Caco-2 (cell line): ENCODE results near the gene LCOR. TPM values are rescaled to one million over a fixed set of nuclear protein-coding genes. Genes with fewer than 3 reads are reported as not detected.

ENCODE experiments used
- BruUV-seq: library from RNA; stranded (reverse); fragments of 400-500 nt; replicated peaks from 2 replicates; lab custom pipeline; 2021; lab: Mats Ljungman, UMichigan
- CTCF ChIA-PET: fragments of 300-600 bp; sonication (Branson Sonifier 250); formaldehyde crosslinking; loops from one replicate; lab custom pipeline; 2022; ENCODE audit warnings: antibody characterized with exemption; lab: Charles Lee
- POLR2A ChIA-PET: fragments of 300-600 bp; sonication (Branson Sonifier 250); formaldehyde crosslinking; loops from one replicate; lab custom pipeline; 2022; ENCODE audit warnings: antibody characterized with exemption; lab: Charles Lee
- DNase-seq, 2 experiments: peaks; one replicate each; pipeline versions ENCODE4 v3.0.0 to v3.0.0-alpha.2; 2020 to 2022
- H3K27me3 ChIP-seq: replicated peaks from 2 replicates; pipeline ENCODE4 v1.6.0; 2011; ENCODE audit warnings: low read length; ENCODE audit not compliant: control insufficient read depth, insufficient read depth
- H3K36me3 ChIP-seq: 2 replicates; pipeline ENCODE4 v1.5.1; 2011; ENCODE audit warnings: low read length; ENCODE audit not compliant: control insufficient read depth, insufficient read depth
- H3K4me1 ChIP-seq: fragments of 250-450 bp; sonication (Bioruptor Pico); 2 replicates; pipeline ENCODE4 v1.5.1; 2020; ENCODE audit warnings: mild to moderate bottlenecking
- H3K4me3 ChIP-seq: 2 replicates; pipeline ENCODE4 v1.5.1; 2011; ENCODE audit warnings: low read depth, mild to moderate bottlenecking, control low read depth, low read length
- H3K9me3 ChIP-seq: fragments of 250-450 bp; sonication (Bioruptor Pico); 2 replicates; pipeline ENCODE4 v1.5.1; 2020; ENCODE audit warnings: mild to moderate bottlenecking, moderate library complexity
- H3K27ac Mint-ChIP-seq: one replicate; pipeline ENCODE4 v1.8.0; 2022; ENCODE audit warnings: mixed read lengths; ENCODE audit not compliant: unreplicated experiment
- H3K27me3 Mint-ChIP-seq: one replicate; pipeline ENCODE4 v1.8.0; 2022; ENCODE audit warnings: mixed read lengths; ENCODE audit not compliant: insufficient read depth, unreplicated experiment
- H3K36me3 Mint-ChIP-seq: one replicate; pipeline ENCODE4 v1.8.0; 2022; ENCODE audit warnings: mild to moderate bottlenecking, mixed read lengths; ENCODE audit not compliant: insufficient read depth, unreplicated experiment
- H3K4me1 Mint-ChIP-seq: one replicate; pipeline ENCODE4 v1.8.0; 2022; ENCODE audit warnings: low read depth, mixed read lengths; ENCODE audit not compliant: unreplicated experiment
- H3K4me3 Mint-ChIP-seq: one replicate; pipeline ENCODE4 v1.8.0; 2022; ENCODE audit warnings: mild to moderate bottlenecking, moderate library complexity, mixed read lengths; ENCODE audit not compliant: unreplicated experiment
- H3K9me3 Mint-ChIP-seq: one replicate; pipeline ENCODE4 v1.8.0; 2022; ENCODE audit warnings: mixed read lengths; ENCODE audit not compliant: unreplicated experiment
- intact Hi-C: fragments of 100-400 bp; cut with micrococcal nuclease; formaldehyde crosslinking; loops from one replicate; pipeline ENCODE4 v1.10.0; 2022; ENCODE audit not compliant: unreplicated experiment
- total RNA-seq: library from RNA; stranded (reverse); gene quantifications from 2 replicates; pipeline ENCODE4 v1.2.3, GENCODE V29; 2022
- TF ChIP-seq, protein P1 (sequence below), 2 experiments: fragments of 200-600 bp in 1 of 2; IDR thresholded peaks; 1 replicate in 1 of 2; 2 replicates in 1 of 2; pipeline versions ENCODE4 v1.5.1 to v1.8.0; 2011 to 2022; ENCODE audit warnings: antibody characterized with exemption in 1 of 2, control low read depth in 1 of 2, inconsistent platforms in 1 of 2, low read depth in 1 of 2, low read length in 1 of 2, mild to moderate bottlenecking in 1 of 2, moderate library complexity in 1 of 2; ENCODE audit not compliant: insufficient read depth in 1 of 2, severe bottlenecking in 1 of 2, unreplicated experiment in 1 of 2

The LCOR gene
- total RNA-seq, 1 experiment from 2014 or later: 51.8 TPM

DNA sequence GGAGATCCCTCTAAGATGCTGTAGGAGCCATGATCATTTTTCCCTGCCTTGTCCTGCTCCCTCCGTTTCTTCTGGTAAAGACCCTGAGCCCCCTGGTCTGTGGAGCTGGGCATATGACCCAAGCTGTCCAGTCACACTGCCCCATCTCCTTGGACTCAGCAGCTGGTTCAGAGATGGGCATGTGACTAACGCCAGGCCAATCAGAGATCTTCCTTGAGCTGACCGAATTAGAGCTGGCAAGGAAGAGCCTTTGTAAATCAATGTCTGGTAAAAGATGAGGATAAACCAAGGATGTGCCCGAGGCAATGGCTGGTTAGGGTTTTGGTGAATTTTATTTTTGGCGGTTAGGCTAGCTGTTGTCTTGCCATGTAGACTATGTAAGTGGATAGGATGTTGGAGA, 173.3 kb downstream of the LCOR start:
- Mint-ChIP-seq H3K9me3 (peaks cover 14% of the 10 kb centered on the region), H3K27ac (no peak overlapping the region), H3K27me3 (peaks cover 2% of the 10 kb centered on the region), H3K4me1 (no peaks in the 10 kb centered on the region), H3K4me3 (no peak overlapping the region), H3K36me3 (no peaks in the 10 kb centered on the region)
- Histone ChIP-seq H3K9me3 (peaks cover 17% of the 10 kb centered on the region), H3K4me1 (0 out of 2 replicates have a peak, but pooled peaks cover 3% of the 10 kb centered on the region), H3K4me3 (no peak overlapping the region), H3K36me3 (no peaks in the 10 kb centered on the region), H3K27me3 (no peaks in the 10 kb centered on the region)
- TF ChIP-seq, protein P1, sequence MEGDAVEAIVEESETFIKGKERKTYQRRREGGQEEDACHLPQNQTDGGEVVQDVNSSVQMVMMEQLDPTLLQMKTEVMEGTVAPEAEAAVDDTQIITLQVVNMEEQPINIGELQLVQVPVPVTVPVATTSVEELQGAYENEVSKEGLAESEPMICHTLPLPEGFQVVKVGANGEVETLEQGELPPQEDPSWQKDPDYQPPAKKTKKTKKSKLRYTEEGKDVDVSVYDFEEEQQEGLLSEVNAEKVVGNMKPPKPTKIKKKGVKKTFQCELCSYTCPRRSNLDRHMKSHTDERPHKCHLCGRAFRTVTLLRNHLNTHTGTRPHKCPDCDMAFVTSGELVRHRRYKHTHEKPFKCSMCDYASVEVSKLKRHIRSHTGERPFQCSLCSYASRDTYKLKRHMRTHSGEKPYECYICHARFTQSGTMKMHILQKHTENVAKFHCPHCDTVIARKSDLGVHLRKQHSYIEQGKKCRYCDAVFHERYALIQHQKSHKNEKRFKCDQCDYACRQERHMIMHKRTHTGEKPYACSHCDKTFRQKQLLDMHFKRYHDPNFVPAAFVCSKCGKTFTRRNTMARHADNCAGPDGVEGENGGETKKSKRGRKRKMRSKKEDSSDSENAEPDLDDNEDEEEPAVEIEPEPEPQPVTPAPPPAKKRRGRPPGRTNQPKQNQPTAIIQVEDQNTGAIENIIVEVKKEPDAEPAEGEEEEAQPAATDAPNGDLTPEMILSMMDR (IDR thresholded peaks at IDR 0.05; ENCODE audit: insufficient read depth in 1 of 2, low read depth in 1 of 2, low read length in 1 of 2, severe bottlenecking in 1 of 2, unreplicated experiment in 1 of 2): no peak
- DNase-seq: no peak
- no TSS peak for BruUV-seq
- ChIA-PET CTCF (no interaction called here), POLR2A (no interaction called here)
- intact Hi-C loops: no loop called here

DNA sequence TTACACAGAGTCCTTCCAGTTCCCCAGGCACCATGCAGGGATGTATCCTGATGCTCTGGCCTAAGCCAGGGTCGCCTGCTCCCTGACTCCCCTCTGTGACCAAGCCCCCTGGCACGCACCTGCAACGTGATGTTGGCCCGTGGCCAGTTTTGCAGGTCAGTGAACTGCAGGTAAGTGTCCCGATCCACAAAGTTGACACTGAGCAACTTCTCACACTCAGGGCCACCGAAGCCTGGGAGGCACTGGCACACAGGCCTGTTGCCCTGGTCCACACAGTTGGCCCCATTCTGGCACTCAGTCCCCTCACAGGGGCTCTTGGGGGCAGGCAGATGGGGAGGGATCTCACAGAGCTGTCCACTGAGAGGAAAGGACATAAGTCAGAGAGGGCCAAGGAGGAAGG, 174.3 kb downstream of the LCOR start:
- ChIA-PET POLR2A (no interaction called here), CTCF (no interaction called here)
- H3K27me3 ChIP-seq: no peaks in the 10 kb centered on the region
- TF ChIP-seq, protein P1 (IDR thresholded peaks at IDR 0.05; ENCODE audit: insufficient read depth in 1 of 2, low read depth in 1 of 2, low read length in 1 of 2, severe bottlenecking in 1 of 2, unreplicated experiment in 1 of 2): no peak
- peaks cover 17% of the 10 kb centered on the region for H3K9me3 ChIP-seq
- no peak overlapping the region for H3K27ac Mint-ChIP-seq
- no peaks in the 10 kb centered on the region for H3K4me1 ChIP-seq
- H3K4me3 Mint-ChIP-seq: no peak overlapping the region
- no peak for DNase-seq
- no peaks in the 10 kb centered on the region for H3K36me3 Mint-ChIP-seq
- no peaks in the 10 kb centered on the region for H3K36me3 ChIP-seq
- H3K9me3 Mint-ChIP-seq: peaks cover 14% of the 10 kb centered on the region
- H3K4me1 Mint-ChIP-seq: no peaks in the 10 kb centered on the region
- no peak overlapping the region for H3K4me3 ChIP-seq
- intact Hi-C loops: no loop called here
- peaks cover 2% of the 10 kb centered on the region for H3K27me3 Mint-ChIP-seq
- BruUV-seq: no TSS peak

DNA sequence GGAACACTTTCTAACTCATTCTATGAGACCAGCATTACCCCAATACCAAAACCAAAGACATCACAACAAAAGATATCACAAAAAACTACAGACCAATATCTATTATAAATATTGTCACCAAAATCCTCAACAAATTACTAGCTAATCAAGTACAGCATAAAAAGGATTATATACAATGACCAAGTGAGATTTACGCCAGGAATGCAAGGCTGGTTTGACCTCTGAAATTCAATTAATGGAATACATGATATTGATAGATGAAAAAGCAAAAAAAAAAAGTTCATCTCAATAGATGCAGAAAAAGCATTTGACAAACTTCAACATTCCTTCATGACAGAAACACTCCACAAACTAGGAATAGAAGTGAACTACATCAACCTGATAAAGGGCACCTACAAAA, 175.3 kb downstream of the LCOR start:
- Mint-ChIP-seq H3K27ac (no peak overlapping the region), H3K4me3 (no peak overlapping the region), H3K36me3 (no peaks in the 10 kb centered on the region), H3K27me3 (peaks cover 2% of the 10 kb centered on the region), H3K4me1 (no peaks in the 10 kb centered on the region), H3K9me3 (peaks cover 14% of the 10 kb centered on the region)
- Histone ChIP-seq H3K9me3 (peaks cover 17% of the 10 kb centered on the region), H3K4me3 (no peak overlapping the region), H3K27me3 (no peaks in the 10 kb centered on the region), H3K36me3 (no peaks in the 10 kb centered on the region), H3K4me1 (no peaks in the 10 kb centered on the region)
- intact Hi-C loops: no loop called here
- DNase-seq: no peak
- TF ChIP-seq, protein P1 (IDR thresholded peaks at IDR 0.05; ENCODE audit: insufficient read depth in 1 of 2, low read depth in 1 of 2, low read length in 1 of 2, severe bottlenecking in 1 of 2, unreplicated experiment in 1 of 2): no peak
- POLR2A ChIA-PET: no interaction called here
- no TSS peak for BruUV-seq
- CTCF ChIA-PET: no interaction called here
